PFSK-1 (cell line): ENCODE measurements around the gene TAF4B.

ENCODE experiments used
- FOXP2 ChIP-seq: optimal IDR thresholded peaks from 2 replicates; pipeline ENCODE3; 2011; ENCODE audit warnings: borderline replicate concordance, control low read depth, inconsistent platforms; ENCODE audit not compliant: insufficient read depth; ENCODE audit errors: extremely low read length, extremely low read depth
- POLR2AphosphoS5 ChIP-seq: IDR thresholded peaks from 2 replicates; pipeline ENCODE4 v1.6.1; 2012; ENCODE audit warnings: low read depth, mild to moderate bottlenecking, control low read depth, low read length, moderate library complexity
- REST ChIP-seq, 2 experiments: IDR thresholded peaks; 2 replicates each; pipeline versions ENCODE4 v1.6.1 to v1.8.0; 2011 to 2012; ENCODE audit warnings: low read depth in 2 of 2, low read length in 2 of 2, control low read depth in 1 of 2, inconsistent platforms in 1 of 2, mild to moderate bottlenecking in 1 of 2, moderate library complexity in 1 of 2; ENCODE audit not compliant: insufficient read depth in 1 of 2
- SIN3A ChIP-seq: IDR thresholded peaks from 2 replicates; pipeline ENCODE4 v1.6.1; 2012; ENCODE audit warnings: mild to moderate bottlenecking, low read length, moderate library complexity, borderline replicate concordance; ENCODE audit not compliant: insufficient read depth
- TAF1 ChIP-seq: IDR thresholded peaks from 2 replicates; pipeline ENCODE4 v1.6.1; 2012; ENCODE audit warnings: low read length, control low read depth, borderline replicate concordance; ENCODE audit not compliant: insufficient read depth

DNA sequence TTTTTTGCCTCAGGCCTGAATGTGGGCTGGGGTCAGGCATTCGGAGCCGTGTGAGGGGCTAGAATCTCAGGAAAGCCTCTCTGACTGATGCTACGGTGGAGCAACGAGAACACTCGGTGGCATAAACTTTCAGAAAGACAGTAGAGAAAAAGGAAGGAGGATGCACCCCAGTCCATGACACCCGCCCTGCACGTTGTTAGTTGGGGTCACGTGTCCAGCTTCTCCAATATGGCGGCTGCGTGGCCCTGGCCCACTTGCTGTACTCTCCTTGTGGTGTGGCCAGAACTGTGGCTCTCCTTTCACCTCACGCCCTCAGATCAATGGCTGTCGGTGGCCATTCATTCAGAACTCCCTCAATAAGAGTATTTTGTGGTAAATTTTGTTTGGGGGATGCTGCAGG lies 190.9 kb downstream of the TAF4B start:
- no peak for TF ChIP-seq REST (IDR thresholded peaks at IDR 0.05; ENCODE audit: insufficient read depth in 1 of 2, low read depth in 2 of 2, low read length in 2 of 2)
- no peak for TF ChIP-seq SIN3A
- TF ChIP-seq TAF1: no peak
- no peak for TF ChIP-seq POLR2AphosphoS5
- no peak for TF ChIP-seq FOXP2
